GM19238 (cell line): Measurements from ENCODE around the gene ABHD10.
"Not testable (repeated sequence)": the region's sequence is repeated elsewhere in the genome, so short reads cannot be mapped to it uniquely, and the experiment has no call there.

Source experiments
- DNase-seq: peaks from one replicate; pipeline ENCODE4 v3.0.0; 2011; ENCODE audit warnings: low spot score; ENCODE audit not compliant: insufficient read length

ABHD10 gene

DNA sequence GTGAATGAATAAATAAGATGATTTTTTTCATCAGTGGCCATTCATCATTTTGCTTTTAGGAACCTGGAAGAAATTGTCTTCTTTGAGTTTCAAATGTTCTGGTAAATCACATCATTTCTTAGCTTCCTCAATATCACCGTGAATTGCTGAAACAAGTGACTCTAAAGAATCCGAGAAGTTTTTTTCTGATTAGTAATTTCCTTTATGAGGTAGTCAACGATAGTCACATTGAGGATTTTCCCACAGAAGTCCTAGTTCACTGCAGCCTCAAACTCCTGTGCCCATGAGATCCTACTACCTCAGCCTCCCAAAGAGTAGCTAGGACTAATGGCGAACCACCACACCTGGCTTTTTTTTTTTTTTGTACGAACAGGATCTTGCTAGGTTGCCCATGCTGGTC, 52.1 kb downstream of the ABHD10 start:
- DNase-seq: no peak

DNA sequence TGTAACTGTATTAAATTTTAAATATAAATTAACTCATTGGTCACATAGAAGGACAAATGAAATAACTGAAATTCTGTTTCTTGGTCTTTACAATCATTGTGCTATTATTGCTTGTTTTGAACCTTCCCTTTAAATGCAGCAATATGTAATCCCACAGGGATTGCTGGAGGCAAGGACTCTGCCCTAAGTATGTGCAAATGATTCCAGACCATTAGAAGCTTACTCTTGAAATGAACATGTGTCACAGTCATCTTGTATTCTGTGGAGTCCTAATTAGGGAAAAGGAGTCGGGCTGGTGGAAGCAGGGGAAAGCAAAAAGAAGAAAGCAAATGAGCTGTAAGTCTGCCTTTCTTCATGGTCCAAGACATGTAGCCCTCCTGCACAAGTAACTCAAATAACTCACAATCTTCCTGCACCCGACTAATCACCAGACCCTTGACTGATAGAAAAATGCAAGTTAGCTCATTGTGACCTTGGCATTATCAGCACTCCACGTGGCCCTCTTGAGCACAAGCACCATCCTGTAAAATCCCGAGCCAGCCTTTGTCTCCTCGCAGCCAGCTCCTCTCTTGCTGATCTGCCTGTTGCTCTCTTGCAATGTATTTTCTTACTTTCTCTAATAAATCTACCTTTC, 53.4 kb downstream of the ABHD10 start:
- DNase-seq: no peak

DNA sequence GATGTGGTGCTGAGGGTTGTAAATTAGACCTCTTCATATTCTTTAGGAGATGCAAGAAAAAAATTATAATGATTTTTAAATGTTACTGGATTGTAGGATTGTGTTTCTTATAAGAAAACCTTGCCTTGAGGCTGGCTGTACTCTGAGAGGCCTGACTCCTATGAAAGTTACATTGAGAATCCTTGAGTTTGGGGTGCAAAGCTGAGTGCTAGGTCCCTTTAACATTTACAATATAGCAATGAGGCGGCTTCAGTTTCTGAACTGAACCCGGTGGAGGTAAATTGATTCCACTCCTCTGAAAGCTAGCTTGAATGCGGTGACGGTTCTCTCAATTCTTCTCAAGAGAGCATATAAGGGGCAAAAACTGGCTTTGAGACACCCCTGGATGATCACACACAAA, 55.6 kb downstream of the ABHD10 start, which contains the start of gene TMPRSS7:
Gene TMPRSS7 (plus strand): TSS at position 301 of the 400 bp plus-strand sequence. CDS start 110 bp downstream, outside the sequence.
- no peak for DNase-seq

DNA sequence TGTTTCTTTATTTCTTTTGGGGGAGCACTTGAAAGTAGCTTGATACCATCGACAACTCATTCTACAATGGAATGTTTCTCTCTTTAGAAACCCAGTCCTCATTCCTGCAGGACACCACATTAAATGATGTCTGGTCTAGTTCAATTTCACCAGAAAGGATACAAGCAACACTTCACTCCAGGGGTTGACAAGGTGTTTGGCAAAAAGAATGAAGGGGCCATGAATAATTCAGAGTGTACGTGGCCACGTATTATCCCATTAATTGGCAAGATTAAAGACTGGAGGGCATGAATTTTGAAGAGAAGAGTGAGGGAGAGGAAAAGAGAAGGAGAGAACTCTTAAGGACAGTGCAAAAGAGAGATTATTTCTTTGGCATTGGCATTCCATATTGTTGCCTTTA, 56.4 kb downstream of the ABHD10 start:
- no peak for DNase-seq

DNA sequence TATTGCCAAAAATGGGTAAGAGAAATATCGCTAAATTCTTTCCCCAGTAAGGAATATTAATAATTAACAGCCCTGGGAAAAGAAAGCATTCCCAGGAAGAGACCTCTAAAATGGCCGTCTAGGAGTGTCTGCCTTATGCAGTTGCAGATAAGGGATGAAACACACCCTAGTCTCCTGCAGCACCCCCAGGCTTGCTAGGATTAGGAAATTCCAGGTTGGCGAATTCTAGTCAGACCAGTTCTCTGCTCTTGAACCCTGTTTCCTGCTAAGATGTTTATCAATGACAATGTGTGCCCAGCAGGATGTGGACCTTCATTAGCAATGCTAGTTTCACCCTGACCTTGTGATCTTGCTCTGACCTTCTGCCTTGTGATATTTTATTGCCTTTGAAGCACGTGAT, 58.4 kb downstream of the ABHD10 start:
- DNase-seq: not testable (repeated sequence)

DNA sequence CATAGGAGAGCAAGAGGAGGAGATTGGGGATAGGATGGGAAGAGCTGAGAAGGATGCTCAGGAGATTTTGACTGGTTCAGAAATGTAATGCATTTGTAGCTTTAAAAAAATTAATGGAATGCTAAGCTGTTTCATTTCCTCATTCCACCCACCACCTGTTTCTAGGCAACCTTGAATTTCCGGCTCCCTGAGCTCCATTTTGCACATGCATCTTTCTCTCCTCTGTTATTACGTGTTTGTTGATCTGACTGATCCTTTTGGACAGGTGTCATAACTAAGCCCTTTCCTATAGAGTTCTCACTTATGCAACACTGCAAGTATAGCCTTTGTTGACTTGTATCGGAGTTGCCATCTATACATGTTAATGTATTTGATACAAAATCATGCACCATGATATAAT, 60.0 kb downstream of the ABHD10 start:
- DNase-seq: no peak

DNA sequence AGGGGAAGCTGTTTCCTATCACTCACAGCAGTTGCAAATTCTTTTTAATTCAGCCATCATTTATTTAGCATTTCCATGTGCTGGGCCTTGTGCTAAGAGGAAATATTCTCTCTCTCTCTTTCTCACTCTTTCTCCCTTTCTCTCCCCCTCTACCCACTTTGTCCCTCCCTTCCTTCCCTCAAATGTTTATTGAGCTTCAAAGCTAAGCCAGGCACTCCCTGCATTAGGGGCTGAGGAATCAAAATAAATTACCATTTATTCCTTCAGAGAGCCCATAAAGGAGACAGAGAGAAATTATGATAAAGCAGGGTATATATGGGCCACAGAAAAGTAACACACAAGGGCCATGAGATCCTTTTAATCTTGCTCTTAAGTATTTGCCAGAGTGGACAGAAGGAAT, 62.5 kb downstream of the ABHD10 start:
- no peak for DNase-seq

DNA sequence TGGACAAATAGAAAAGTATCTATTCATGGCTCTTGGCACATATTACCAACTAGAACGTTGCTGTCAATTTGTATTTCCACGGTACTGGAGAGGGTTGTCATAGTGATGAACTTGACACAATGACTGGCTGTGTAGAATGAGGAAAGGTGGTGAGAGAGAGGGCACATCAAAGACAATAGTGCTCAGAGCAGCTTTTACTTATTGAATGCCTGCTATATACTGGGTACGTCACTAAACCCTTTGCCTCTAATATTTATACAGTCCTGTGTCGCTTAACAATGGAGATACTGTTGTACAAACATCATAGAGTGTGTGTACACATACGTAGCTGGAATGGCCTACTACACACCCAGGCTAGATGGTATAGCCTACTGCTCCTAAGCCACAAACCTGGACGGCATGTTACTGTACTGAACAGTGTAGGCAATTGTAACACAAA, 64.0 kb downstream of the ABHD10 start:
- DNase-seq: no peak
